ENCODE data around the gene CRIP2. TPM values are rescaled to one million over a fixed set of nuclear protein-coding genes. Genes with fewer than 3 reads are reported as not detected.

The CRIP2 gene
- polyA plus RNA-seq, 1 donor from 2014 or later = 214 TPM

- no peaks in the 10 kb centered on the region for H3K36me3 ChIP-seq (ENCODE audit: insufficient read depth, low read length)
- TF ChIP-seq MXI1 (conservative IDR thresholded peaks at IDR 0.05; ENCODE audit: poor library complexity, severe bottlenecking) = peak; percentile 52
- no peak for TF ChIP-seq EZH2 (IDR thresholded peaks at IDR 0.05; ENCODE audit: borderline replicate concordance, insufficient read depth, low read length, poor library complexity, severe bottlenecking)
- TF ChIP-seq, protein P1, sequence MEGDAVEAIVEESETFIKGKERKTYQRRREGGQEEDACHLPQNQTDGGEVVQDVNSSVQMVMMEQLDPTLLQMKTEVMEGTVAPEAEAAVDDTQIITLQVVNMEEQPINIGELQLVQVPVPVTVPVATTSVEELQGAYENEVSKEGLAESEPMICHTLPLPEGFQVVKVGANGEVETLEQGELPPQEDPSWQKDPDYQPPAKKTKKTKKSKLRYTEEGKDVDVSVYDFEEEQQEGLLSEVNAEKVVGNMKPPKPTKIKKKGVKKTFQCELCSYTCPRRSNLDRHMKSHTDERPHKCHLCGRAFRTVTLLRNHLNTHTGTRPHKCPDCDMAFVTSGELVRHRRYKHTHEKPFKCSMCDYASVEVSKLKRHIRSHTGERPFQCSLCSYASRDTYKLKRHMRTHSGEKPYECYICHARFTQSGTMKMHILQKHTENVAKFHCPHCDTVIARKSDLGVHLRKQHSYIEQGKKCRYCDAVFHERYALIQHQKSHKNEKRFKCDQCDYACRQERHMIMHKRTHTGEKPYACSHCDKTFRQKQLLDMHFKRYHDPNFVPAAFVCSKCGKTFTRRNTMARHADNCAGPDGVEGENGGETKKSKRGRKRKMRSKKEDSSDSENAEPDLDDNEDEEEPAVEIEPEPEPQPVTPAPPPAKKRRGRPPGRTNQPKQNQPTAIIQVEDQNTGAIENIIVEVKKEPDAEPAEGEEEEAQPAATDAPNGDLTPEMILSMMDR (IDR thresholded peaks at IDR 0.05; ENCODE audit: poor library complexity, severe bottlenecking) = peak; percentile 99
- TF ChIP-seq RAD21 (conservative IDR thresholded peaks at IDR 0.05) = peak; percentile 80
- peak; percentile 80 for TF ChIP-seq SMC3 (conservative IDR thresholded peaks at IDR 0.05; ENCODE audit: poor library complexity)
These were observed 6.5 kb downstream of the CRIP2 start for GRCh38 chr14:105480807-105481801.

DNA sequence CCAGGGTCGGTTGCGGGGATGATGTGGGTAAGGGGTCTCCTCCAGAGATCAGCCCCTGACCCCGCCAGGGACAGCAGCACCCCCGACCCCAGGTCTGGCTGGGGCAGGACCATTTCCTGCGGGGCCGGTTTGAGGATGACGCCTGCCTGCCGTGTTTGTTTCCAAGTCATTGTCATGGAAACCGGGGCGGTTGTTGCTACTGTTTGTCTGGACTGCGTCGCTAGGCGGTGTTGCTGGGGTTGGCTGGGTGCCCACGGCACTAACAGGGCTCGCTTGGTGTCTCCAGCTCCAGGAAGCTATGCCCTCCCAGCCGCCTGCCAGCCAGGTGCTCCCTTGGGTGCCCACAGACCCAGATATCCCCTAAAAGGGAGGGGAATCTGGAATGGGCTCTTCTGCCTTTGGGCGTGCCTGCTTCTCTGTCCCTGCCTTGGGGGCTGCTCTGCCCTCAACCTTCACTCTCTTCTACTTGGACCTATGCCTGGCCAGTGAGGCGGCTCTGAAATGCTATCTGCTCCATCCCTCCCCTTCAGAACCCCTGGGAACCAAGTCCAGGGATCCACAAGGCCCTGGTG lies 7.4 kb downstream of the CRIP2 start:
- TF ChIP-seq MXI1 (conservative IDR thresholded peaks at IDR 0.05; ENCODE audit: poor library complexity, severe bottlenecking) = no peak
- no peak for TF ChIP-seq TAF1 (IDR thresholded peaks at IDR 0.05; ENCODE audit: low read depth)
- TF ChIP-seq RAD21 (conservative IDR thresholded peaks at IDR 0.05) = no peak
- no peak for TF ChIP-seq EZH2 (IDR thresholded peaks at IDR 0.05; ENCODE audit: borderline replicate concordance, insufficient read depth, low read length, poor library complexity, severe bottlenecking)
- TF ChIP-seq POLR2AphosphoS5 (IDR thresholded peaks at IDR 0.05) = peak; percentile 51
- TF ChIP-seq REST (IDR thresholded peaks at IDR 0.05; ENCODE audit: borderline replicate concordance) = no peak
- peak; percentile 77 for TF ChIP-seq EP300 (conservative IDR thresholded peaks at IDR 0.05; ENCODE audit: poor library complexity, severe bottlenecking)
- TF ChIP-seq, protein P1 (IDR thresholded peaks at IDR 0.05; ENCODE audit: poor library complexity, severe bottlenecking) = peak; percentile 35
- TF ChIP-seq SMC3 (conservative IDR thresholded peaks at IDR 0.05; ENCODE audit: poor library complexity) = no peak
- Histone ChIP-seq H3K79me2 (replicated peaks; ENCODE audit: insufficient read depth, low read length) (peaks cover 5% of the 10 kb centered on the region), H2AFZ (ENCODE audit: low read depth, low read length) (no peak overlapping the region), H3F3A (ENCODE audit: insufficient read depth, low read length, poor library complexity, severe bottlenecking) (no peaks in the 10 kb centered on the region), H3K9ac (ENCODE audit: low read length) (peak overlapping the region; percentile 13), H3K9me3 (ENCODE audit: low read length) (no peaks in the 10 kb centered on the region), H3K27ac (ENCODE audit: low read length) (no peak overlapping the region), H3K4me3 (ENCODE audit: low read length) (no peak overlapping the region), H3K4me2 (ENCODE audit: low read length) (no peak overlapping the region), H4K20me1 (ENCODE audit: insufficient read depth) (no peaks in the 10 kb centered on the region), H3K9me2 (ENCODE audit: insufficient read depth, low read length) (no peaks in the 10 kb centered on the region), H3K27me3 (ENCODE audit: insufficient read depth, low read depth, low read length) (peaks cover 19% of the 10 kb centered on the region), H3K36me3 (ENCODE audit: insufficient read depth, low read length) (no peaks in the 10 kb centered on the region)

More at GRCh38 chr14:105480807-105481801, 6.5 kb downstream of the CRIP2 start:
- peak overlapping the region; percentile 37 for H3K27ac ChIP-seq (ENCODE audit: low read length)
- no peaks in the 10 kb centered on the region for H4K20me1 ChIP-seq (ENCODE audit: insufficient read depth)
- H3F3A ChIP-seq (ENCODE audit: insufficient read depth, low read length, poor library complexity, severe bottlenecking) = no peaks in the 10 kb centered on the region
- H3K27me3 ChIP-seq (ENCODE audit: insufficient read depth, low read depth, low read length) = peaks cover 10% of the 10 kb centered on the region
- H3K4me3 ChIP-seq (ENCODE audit: low read length) = no peak overlapping the region
- peaks cover 14% of the 10 kb centered on the region for H3K79me2 ChIP-seq (replicated peaks; ENCODE audit: insufficient read depth, low read length)
- no peaks in the 10 kb centered on the region for H3K9me2 ChIP-seq (ENCODE audit: insufficient read depth, low read length)
- no peak overlapping the region for H3K4me2 ChIP-seq (ENCODE audit: low read length)
- peak overlapping the region; percentile 56 for H3K9ac ChIP-seq (ENCODE audit: low read length)
- no peak overlapping the region for H2AFZ ChIP-seq (ENCODE audit: low read depth, low read length)
- H3K9me3 ChIP-seq (ENCODE audit: low read length) = no peaks in the 10 kb centered on the region

Measured in neural cell (in vitro differentiated cells).